CD4-positive, CD25-positive, alpha-beta regulatory T cell (primary cell): Measurements from ENCODE around the gene SLC50A1. TPM values are rescaled to one million over a fixed set of nuclear protein-coding genes. Genes with fewer than 3 reads are reported as not detected.

Experiments used
- polyA plus RNA-seq, 4 donors: library from polyadenylated mRNA; unstranded; fragments of 300-500 nt; fragmentation: Illumina TruSeq; gene quantifications; one replicate each; pipeline ENCODE4 v1.2.3, GENCODE V29; 2021
- total RNA-seq: library from RNA; stranded (reverse); gene quantifications from one replicate; pipeline ENCODE4 v1.2.3, GENCODE V29; 2022

Gene SLC50A1
- total and polyA plus RNA-seq, 5 donors from 2014 or later: 24.1 to 59.3 (median 45.4) TPM

Other genes with a start within 250 kb of the SLC50A1 start
- gene PMVK, start 199.1 kb upstream of the SLC50A1 start, total RNA-seq: 19.1 TPM
- gene PMVK, start 199.1 kb upstream of the SLC50A1 start, polyA plus RNA-seq: 10 to 100 TPM; 49.3 to 76.9 (median 65.5) TPM
- 774 TPM for gene PBXIP1, start 179.8 kb upstream of the SLC50A1 start, total RNA-seq
- gene PBXIP1, start 179.8 kb upstream of the SLC50A1 start, polyA plus RNA-seq: 100 to 1,000 TPM; 349 to 464 (median 399) TPM
- gene PYGO2, start 174.1 kb upstream of the SLC50A1 start, total RNA-seq: 41.9 TPM
- gene PYGO2, start 174.1 kb upstream of the SLC50A1 start, polyA plus RNA-seq: 10 to 100 TPM; 30.2 to 47.3 (median 46.9) TPM
- gene SHC1, start 165.1 kb upstream of the SLC50A1 start, total RNA-seq: 71.3 TPM
- gene SHC1, start 165.1 kb upstream of the SLC50A1 start, polyA plus RNA-seq: 10 to 100 TPM; 27.0 to 40.3 (median 30.3) TPM
- gene CKS1B, start 161.2 kb upstream of the SLC50A1 start, total RNA-seq: 8.5 TPM
- gene CKS1B, start 161.2 kb upstream of the SLC50A1 start, polyA plus RNA-seq: 10 to 100 TPM; 51.3 to 60.0 (median 56.4) TPM
- 39.1 TPM for gene FLAD1, start 152.5 kb upstream of the SLC50A1 start, total RNA-seq
- gene FLAD1, start 152.5 kb upstream of the SLC50A1 start, polyA plus RNA-seq: 10 to 100 TPM; 41.0 to 60.3 (median 44.0) TPM
- not detected for gene LENEP, start 142.3 kb upstream of the SLC50A1 start, total RNA-seq
- not detected for gene LENEP, start 142.3 kb upstream of the SLC50A1 start, polyA plus RNA-seq
- gene ZBTB7B, start 133.1 kb upstream of the SLC50A1 start, total RNA-seq: 68.0 TPM
- gene ZBTB7B, start 133.1 kb upstream of the SLC50A1 start, polyA plus RNA-seq: 1 to 10 TPM; 3.7 to 6.5 (median 5.3) TPM
- 1.4 TPM for gene DCST2, start 102.1 kb upstream of the SLC50A1 start, total RNA-seq
- gene DCST2, start 102.1 kb upstream of the SLC50A1 start, polyA plus RNA-seq: not detected
- 0.32 TPM for gene DCST1, start 102.0 kb upstream of the SLC50A1 start, total RNA-seq
- not detected for gene DCST1, start 102.0 kb upstream of the SLC50A1 start, polyA plus RNA-seq
- 31.5 TPM for gene ADAM15, start 84.5 kb upstream of the SLC50A1 start, total RNA-seq
- 10 to 100 TPM in 3 of 4 donors, 1 to 10 TPM in 1; 9.8 to 24.7 (median 17.2) TPM for gene ADAM15, start 84.5 kb upstream of the SLC50A1 start, polyA plus RNA-seq
- 6.1 TPM for gene EFNA4, start 72.1 kb upstream of the SLC50A1 start, total RNA-seq
- 1 to 10 TPM; 2.5 to 5.9 (median 4.2) TPM for gene EFNA4, start 72.1 kb upstream of the SLC50A1 start, polyA plus RNA-seq
- 0.52 TPM for gene EFNA3, start 57.0 kb upstream of the SLC50A1 start, total RNA-seq
- gene EFNA3, start 57.0 kb upstream of the SLC50A1 start, polyA plus RNA-seq: 1 to 10 TPM in 1 of 4 donors, under 1 TPM in 3; 0.42 to 1.2 (median 0.69) TPM
- gene EFNA1, start 8.0 kb upstream of the SLC50A1 start, total RNA-seq: 0.30 TPM
- 1 to 10 TPM; 1.4 to 6.8 (median 3.3) TPM for gene EFNA1, start 8.0 kb upstream of the SLC50A1 start, polyA plus RNA-seq
- 28.1 TPM for gene DPM3, start 4.7 kb downstream of the SLC50A1 start, total RNA-seq
- gene DPM3, start 4.7 kb downstream of the SLC50A1 start, polyA plus RNA-seq: 100 to 1,000 TPM in 3 of 4 donors, 10 to 100 TPM in 1; 98.3 to 116 (median 101) TPM
- 122 TPM for gene KRTCAP2, start 37.5 kb downstream of the SLC50A1 start, total RNA-seq
- gene KRTCAP2, start 37.5 kb downstream of the SLC50A1 start, polyA plus RNA-seq: 100 to 1,000 TPM; 468 to 537 (median 507) TPM
- gene TRIM46, start 38.0 kb downstream of the SLC50A1 start, total RNA-seq: 6.1 TPM
- 1 to 10 TPM in 2 of 4 donors, under 1 TPM in 2; 0.44 to 1.6 (median 0.78) TPM for gene TRIM46, start 38.0 kb downstream of the SLC50A1 start, polyA plus RNA-seq
- gene THBS3, start 72.0 kb downstream of the SLC50A1 start, total RNA-seq: 18.4 TPM
- gene THBS3, start 72.0 kb downstream of the SLC50A1 start, polyA plus RNA-seq: 1 to 10 TPM; 2.7 to 4.1 (median 3.7) TPM
- 18.4 TPM for gene MTX1, start 72.8 kb downstream of the SLC50A1 start, total RNA-seq
- gene MTX1, start 72.8 kb downstream of the SLC50A1 start, polyA plus RNA-seq: 10 to 100 TPM; 44.3 to 52.2 (median 49.0) TPM
- 7.8 TPM for gene ENTREP3, start 119.6 kb downstream of the SLC50A1 start, total RNA-seq
- under 1 TPM; 0.57 to 0.97 (median 0.72) TPM for gene ENTREP3, start 119.6 kb downstream of the SLC50A1 start, polyA plus RNA-seq
- gene SCAMP3, start 126.5 kb downstream of the SLC50A1 start, total RNA-seq: 57.3 TPM
- gene SCAMP3, start 126.5 kb downstream of the SLC50A1 start, polyA plus RNA-seq: 100 to 1,000 TPM; 110 to 150 (median 141) TPM
- 76.6 TPM for gene CLK2, start 137.7 kb downstream of the SLC50A1 start, total RNA-seq
- 10 to 100 TPM; 11.4 to 17.4 (median 15.5) TPM for gene CLK2, start 137.7 kb downstream of the SLC50A1 start, polyA plus RNA-seq
- gene HCN3, start 141.6 kb downstream of the SLC50A1 start, total RNA-seq: 1.5 TPM
- under 1 TPM in 3 of 4 donors, not detected in 1; 0.07 to 0.15 (median 0.11) TPM for gene HCN3, start 141.6 kb downstream of the SLC50A1 start, polyA plus RNA-seq
- not detected for gene PKLR, start 165.6 kb downstream of the SLC50A1 start, total RNA-seq
- gene PKLR, start 165.6 kb downstream of the SLC50A1 start, polyA plus RNA-seq: not detected
- 67.9 TPM for gene FDPS, start 173.0 kb downstream of the SLC50A1 start, total RNA-seq
- gene FDPS, start 173.0 kb downstream of the SLC50A1 start, polyA plus RNA-seq: 100 to 1,000 TPM; 114 to 159 (median 123) TPM
- 12.4 TPM for gene RUSC1, start 185.0 kb downstream of the SLC50A1 start, total RNA-seq
- 10 to 100 TPM in 1 of 4 donors, 1 to 10 TPM in 3; 7.1 to 10.0 (median 8.8) TPM for gene RUSC1, start 185.0 kb downstream of the SLC50A1 start, polyA plus RNA-seq